ENCODE data around the gene SLC17A9.
A peak's percentile ranks its signal among the peaks of the same experiment; 100 is the strongest.
"Not testable (repeated sequence)": the region's sequence is repeated elsewhere in the genome, so short reads cannot be mapped to it uniquely, and the experiment has no call there.

SLC17A9 gene

GRCh38 chr20:62918831-62919230, 33.7 kb upstream of the SLC17A9 start:
- H3K4me3 ChIP-seq (ENCODE audit: low read depth, low read length) = no peak overlapping the region
- TF ChIP-seq POLR2A (IDR thresholded peaks at IDR 0.05; ENCODE audit: extremely low read depth, insufficient read length) (no peak), CTCF (IDR thresholded peaks at IDR 0.05; ENCODE audit: low read depth, low read length) (no peak), MYC (IDR thresholded peaks at IDR 0.05; ENCODE audit: low read depth, low read length) (no peak), MAX (IDR thresholded peaks at IDR 0.05; ENCODE audit: low read depth, low read length) (no peak)

DNA sequence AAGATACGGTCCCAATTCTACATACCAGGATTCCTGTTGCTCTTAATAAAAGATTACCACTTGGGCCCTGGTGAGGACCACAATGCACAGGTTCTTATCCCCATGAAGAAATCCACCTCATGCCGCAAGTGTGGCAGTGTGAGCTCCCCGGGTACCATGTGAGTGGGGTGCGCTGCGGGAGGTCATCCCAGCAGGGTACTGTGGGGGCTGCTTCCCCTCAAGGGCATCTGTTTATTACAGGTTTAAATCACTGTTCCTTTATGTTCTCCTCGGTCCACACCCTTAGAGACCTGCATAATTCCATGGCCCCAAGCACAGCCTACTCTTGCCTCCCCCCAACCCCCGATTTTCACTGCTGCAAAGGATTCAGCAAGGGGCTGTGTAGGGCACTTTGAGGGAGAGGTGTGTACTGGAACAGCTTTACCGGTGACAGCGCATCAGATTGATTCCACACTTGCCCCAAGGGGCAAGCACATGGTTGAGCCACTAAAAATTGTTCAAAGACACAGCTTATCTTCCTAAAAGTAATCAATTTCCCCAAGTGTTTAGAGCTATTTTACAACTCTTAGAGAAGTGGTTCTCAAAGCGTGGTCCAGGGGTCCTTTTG, 32.4 kb upstream of the SLC17A9 start:
- H3K4me3 ChIP-seq (ENCODE audit: low read depth, low read length) = no peak overlapping the region
- no peak for DNase-seq (ENCODE audit: low read depth)
- TF ChIP-seq MYC (IDR thresholded peaks at IDR 0.05; ENCODE audit: low read depth, low read length) = no peak
- TF ChIP-seq POLR2A (IDR thresholded peaks at IDR 0.05; ENCODE audit: extremely low read depth, insufficient read length) = no peak
- no peak for TF ChIP-seq CTCF (IDR thresholded peaks at IDR 0.05; ENCODE audit: low read depth, low read length)

More at GRCh38 chr20:62918831-62919230, 33.7 kb upstream of the SLC17A9 start:
- no peak for DNase-seq (ENCODE audit: low read depth)

- peak; percentile 62 for DNase-seq (ENCODE audit: low read depth)
- H3K4me3 ChIP-seq (ENCODE audit: low read depth, low read length) = no peak overlapping the region
- TF ChIP-seq POLR2A (IDR thresholded peaks at IDR 0.05; ENCODE audit: extremely low read depth, insufficient read length) (no peak), MYC (IDR thresholded peaks at IDR 0.05; ENCODE audit: low read depth, low read length) (no peak), MAX (IDR thresholded peaks at IDR 0.05; ENCODE audit: low read depth, low read length) (0 out of 2 replicates have a peak, but pooled peaks have one; percentile 4), CTCF (IDR thresholded peaks at IDR 0.05; ENCODE audit: low read depth, low read length) (peak; percentile 60)
These were observed 31.3 kb upstream of the SLC17A9 start for GRCh38 chr20:62921119-62921687.

DNA sequence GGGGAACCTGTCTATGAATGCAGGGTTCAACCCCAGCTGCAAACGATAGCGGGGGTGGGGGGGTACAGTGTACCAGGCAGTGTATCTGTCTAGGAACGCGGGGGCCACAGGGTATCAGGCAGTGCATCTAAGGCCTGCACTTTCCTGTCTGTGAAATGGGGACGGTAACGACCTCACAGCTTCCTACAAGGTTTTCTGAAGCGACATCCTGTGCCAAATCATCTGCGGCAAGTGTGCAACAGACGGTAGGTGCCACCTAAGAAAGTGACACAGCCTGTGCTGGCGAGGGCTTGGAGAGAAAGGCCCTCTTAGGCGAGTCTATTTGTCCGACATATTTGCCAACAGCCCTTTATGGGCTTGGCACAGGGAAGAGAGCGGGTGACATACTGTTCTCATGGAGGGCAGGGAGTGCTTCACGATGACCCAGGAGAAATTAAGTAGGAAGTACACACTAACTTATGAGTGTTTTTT, 30.0 kb upstream of the SLC17A9 start:
- no peak overlapping the region for H3K4me3 ChIP-seq (ENCODE audit: low read depth, low read length)
- no peak for TF ChIP-seq POLR2A (IDR thresholded peaks at IDR 0.05; ENCODE audit: extremely low read depth, insufficient read length)
- no peak for TF ChIP-seq MAX (IDR thresholded peaks at IDR 0.05; ENCODE audit: low read depth, low read length)
- no peak for TF ChIP-seq MYC (IDR thresholded peaks at IDR 0.05; ENCODE audit: low read depth, low read length)
- no peak for TF ChIP-seq CTCF (IDR thresholded peaks at IDR 0.05; ENCODE audit: low read depth, low read length)
- no peak for DNase-seq (ENCODE audit: low read depth)

DNA sequence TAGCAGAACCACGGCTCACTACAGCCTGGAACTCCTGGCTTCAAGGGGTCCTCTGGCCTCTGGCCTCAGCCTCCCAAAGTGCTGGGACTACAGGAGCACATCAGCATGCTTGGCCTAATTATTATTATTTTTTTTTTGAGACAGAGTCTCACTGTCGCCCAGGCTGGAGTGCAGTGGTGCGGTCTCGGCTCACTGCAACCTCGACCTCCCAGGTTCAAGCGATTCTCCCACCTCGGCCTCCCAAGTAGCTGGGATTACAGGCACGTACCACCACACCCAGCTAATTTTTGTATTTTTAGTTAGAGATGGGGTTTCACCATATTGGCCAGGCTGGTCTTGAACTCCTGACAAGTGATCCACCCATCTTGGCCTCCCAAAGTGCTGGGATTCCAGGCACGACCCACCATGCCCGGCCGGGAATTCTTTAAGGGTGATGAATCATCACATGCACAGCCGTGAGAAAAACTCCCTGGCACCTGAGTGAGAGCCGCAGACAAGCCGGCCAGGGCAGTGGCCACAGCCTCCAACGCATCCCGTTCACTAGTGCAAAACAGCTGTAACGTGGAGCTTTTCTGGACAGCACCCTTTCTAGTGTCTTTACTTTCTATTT, 29.3 kb upstream of the SLC17A9 start:
- H3K4me3 ChIP-seq (ENCODE audit: low read depth, low read length); DNase-seq (ENCODE audit: low read depth): not testable (repeated sequence)

GRCh38 chr20:62923669-62924441, 28.7 kb upstream of the SLC17A9 start:
- no peak for TF ChIP-seq MYC (IDR thresholded peaks at IDR 0.05; ENCODE audit: low read depth, low read length)
- TF ChIP-seq POLR2A (IDR thresholded peaks at IDR 0.05; ENCODE audit: extremely low read depth, insufficient read length) = no peak
- no peak for TF ChIP-seq MAX (IDR thresholded peaks at IDR 0.05; ENCODE audit: low read depth, low read length)
- TF ChIP-seq CTCF (IDR thresholded peaks at IDR 0.05; ENCODE audit: low read depth, low read length) = no peak
- H3K4me3 ChIP-seq (ENCODE audit: low read depth, low read length) = peak overlapping the region; percentile 79
- no peak for DNase-seq (ENCODE audit: low read depth)

Data from NB4 (cell line).